GM19240 (cell line): ENCODE results near the gene NKPD1.

Experiments used
- DNase-seq: peaks from one replicate; pipeline ENCODE4 v3.0.0; 2011; ENCODE audit warnings: low spot score; ENCODE audit not compliant: insufficient read length

The NKPD1 gene

GRCh38 chr19:45154064-45154827, 6.5 kb downstream of the NKPD1 start:
- no peak for DNase-seq

DNA sequence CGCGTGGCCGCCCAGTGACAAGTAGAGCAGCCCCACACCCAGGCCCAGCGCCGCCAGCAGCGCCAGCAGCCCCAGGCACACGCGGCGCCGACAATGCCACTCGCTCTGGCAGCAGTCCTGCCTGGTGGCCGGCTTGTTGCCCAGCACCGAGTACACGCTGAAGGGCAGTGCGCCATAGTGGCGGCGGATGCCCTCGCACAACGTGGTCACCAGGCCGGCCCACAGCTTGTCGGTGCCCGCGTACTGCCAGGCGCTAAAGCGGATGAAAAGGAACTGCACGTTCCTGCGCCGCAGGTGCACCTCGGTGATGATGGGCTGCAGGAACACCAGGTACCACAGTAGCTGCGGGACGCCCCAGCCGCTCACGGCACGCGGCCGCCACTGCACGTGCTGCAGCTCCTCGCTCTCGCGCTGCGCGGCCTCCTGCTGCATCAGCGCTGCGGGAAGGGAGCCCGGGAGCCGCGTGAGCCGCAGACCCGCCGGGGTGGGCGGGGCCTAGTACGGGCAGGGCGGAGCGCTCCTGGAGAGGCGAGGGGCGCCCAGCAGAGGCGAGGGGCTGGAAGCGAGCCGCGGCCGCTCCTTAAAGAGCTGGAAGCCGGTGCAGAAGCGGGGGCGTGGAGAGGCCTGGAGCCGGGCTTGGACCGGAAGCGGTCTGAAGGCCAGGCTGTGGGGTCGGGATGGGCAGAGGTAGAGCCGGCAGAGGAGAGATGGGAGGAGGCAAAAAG, 7.3 kb downstream of the NKPD1 start:
- no peak for DNase-seq

DNA sequence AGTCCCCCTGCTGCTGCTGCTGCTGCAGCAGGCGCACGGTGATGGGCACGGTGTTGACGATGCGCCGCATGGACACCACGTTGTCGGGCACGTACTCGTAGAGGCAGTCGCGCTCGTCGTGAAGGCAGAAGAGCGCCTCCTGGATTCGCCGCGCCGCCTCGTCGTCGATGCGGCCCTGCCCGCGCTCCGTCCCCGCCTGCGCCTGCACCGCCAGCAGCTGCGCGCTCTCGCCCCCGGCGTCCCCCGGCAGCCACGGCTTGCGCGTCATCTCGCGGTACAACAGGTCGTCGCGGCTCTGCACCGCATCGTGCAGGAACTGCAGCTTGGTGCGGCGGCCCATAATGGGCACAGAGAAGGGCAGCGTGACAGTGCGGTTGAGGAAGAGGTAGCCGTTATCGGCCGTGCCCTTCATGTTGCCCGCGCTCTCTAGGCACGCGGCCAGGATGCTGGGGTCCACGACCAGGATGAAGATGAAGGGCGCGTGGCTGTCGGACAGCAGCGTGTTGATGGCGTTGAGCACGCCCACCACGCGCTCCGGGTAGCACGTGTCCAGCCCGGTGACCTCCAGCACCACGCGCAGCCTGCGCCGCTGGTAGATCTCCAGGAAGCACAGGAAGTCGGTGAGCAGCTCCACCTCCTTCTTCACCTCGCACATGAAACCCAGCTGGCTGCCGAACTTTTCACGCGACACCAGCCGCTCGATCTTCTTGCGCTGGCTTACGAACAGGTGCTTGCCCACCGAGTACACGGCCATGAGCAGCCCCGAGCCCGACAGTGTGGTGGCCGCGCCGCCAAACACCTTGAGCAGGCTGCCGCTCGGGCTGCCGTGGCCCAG, 8.1 kb downstream of the NKPD1 start:
- DNase-seq: no peak

DNA sequence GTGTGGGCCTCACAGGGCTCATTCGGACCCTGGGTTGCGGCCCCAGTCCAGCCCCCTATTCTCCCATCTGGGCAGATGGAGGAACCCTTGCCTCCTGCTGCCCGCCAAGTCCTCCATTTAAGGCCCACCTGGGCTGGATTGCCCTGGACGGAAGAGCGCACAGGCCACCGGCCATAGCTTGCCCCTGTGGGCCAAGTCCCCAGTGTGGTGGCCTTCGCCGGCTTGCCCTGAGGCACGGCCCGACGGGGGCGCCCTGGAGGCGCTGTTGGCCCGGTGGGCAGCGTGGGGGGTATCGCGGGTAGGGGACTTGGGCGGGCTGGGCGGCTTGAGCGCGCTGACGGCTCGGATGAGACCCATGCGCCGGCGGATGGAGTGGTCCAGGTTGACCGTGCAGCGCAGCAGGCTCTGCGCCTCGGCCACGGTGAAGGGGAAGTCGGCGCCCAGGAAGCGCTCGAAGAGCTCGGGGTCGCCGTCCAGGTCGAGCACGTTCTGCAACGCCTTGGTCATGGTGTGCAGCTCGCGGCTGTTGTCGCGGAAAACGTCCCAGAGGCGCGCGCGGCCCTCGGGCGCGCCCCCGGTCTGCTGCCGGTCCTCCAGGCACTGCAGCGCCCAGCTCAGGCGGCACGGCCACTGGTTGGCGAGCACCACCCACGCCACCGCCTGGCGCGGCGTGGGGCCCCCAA, 8.8 kb downstream of the NKPD1 start:
- DNase-seq: no peak

DNA sequence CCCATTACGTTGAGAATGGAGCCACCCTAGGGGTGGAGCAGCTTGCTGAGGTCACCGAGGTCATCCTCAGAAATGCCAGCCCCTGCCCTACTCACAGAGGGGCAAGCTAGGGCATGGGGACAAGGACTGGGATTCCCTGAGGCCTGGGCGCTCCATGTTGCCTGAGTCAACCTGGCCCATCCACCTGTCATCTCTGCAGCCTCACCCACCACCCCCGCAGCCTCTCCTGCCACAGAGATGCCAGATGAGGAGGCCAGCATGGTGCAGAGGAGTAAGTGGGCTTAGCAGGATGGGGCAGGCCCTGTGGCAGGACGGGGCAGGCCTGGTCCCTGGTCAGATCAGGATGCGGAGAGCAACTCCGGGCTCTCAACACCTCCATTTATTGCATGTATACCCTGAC, 9.5 kb downstream of the NKPD1 start:
- no peak for DNase-seq

- DNase-seq: no peak
These were observed 10.0 kb downstream of the NKPD1 start for GRCh38 chr19:45150751-45151281.

DNA sequence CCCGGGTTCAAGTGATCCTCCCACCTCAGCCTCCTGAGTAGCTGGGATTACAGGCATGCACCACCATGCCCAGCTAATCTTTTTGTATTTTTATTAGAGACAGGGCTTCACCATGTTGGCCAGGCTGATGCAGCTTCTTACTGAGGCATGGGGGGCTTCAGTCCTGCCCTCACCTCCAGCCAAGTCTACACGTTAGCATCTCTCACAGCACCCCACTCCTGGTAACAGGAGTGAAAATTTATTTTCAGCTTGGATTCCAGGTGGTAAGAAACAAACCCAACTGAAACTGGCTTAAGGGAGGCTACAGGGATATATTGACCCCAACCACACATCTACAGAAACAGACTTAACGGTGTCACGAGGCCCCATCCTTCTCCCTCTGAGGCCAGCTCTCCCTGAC, 10.6 kb downstream of the NKPD1 start:
- no peak for DNase-seq

GRCh38 chr19:45149129-45149528, 11.7 kb downstream of the NKPD1 start:
- no peak for DNase-seq

GRCh38 chr19:45147835-45148676, 12.7 kb downstream of the NKPD1 start:
- no peak for DNase-seq

DNA sequence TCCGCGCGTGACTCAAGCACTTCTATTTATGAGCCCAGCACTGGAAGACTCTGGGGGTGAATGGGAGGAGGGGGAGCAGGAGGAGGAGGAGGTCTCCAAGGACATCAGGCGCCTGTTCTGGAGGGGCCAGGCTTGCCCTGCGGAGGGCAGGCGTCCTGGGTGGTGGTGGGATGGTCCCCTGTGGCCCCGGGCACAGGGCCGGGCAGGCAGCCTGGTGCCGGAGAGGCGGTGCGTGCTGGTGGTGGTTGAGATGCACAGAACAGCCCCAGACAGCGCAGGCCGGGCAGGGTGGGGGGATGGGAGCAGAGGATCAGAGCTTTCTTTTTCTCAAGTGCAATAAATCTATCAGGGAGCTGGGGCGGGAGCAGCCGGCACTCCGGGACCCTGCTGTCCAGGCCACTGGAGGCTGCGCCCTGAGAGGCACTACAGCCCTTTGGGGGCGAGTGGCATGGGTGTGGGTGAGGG, 14.0 kb downstream of the NKPD1 start:
- DNase-seq: no peak

GRCh38 chr19:45146251-45146650, 14.5 kb downstream of the NKPD1 start:
- DNase-seq: no peak

DNA sequence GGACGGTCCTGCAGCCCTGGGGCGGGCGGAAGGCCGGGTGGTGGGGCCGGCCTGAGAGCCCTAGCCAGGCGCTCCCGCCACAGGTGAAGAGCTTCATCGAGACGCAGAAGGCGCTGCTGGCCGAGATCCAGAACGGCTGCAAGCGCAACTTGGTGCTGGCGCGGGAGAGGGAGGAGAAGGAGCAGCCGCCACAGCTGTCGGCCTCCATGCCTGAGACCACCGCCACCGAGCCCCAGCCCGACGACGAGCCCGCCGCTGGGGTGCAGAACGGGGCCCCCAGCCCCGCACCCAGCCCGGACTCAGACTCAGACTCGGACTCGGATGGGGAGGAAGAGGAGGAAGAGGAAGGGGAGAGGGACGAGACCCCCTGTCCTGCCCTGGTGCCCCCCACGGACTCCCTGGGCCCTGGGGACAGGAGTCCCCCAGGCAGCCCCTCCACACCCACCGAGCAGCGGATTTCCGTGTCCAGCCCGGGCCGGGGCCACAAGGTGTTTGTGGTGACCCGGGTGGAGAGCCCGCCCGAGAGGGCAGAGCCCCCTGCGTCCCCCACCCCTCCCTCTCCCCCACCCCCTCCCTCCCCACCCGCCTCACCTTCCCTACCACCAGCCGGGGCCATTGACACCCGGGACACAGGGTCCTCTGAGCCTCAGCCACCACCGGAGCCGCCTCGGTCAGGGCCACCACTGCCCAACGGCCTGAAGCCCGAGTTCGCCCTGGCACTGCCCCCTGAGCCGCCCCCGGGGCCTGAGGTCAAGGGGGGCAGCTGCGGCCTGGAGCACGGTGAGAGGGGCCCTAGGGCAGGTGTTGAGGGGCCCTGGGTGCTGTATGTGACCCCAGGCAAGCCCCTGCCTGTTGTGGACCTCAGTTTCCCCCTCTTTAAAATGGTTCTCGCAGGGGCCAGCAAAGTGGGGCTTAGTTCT, 15.3 kb downstream of the NKPD1 start:
- no peak for DNase-seq

DNA sequence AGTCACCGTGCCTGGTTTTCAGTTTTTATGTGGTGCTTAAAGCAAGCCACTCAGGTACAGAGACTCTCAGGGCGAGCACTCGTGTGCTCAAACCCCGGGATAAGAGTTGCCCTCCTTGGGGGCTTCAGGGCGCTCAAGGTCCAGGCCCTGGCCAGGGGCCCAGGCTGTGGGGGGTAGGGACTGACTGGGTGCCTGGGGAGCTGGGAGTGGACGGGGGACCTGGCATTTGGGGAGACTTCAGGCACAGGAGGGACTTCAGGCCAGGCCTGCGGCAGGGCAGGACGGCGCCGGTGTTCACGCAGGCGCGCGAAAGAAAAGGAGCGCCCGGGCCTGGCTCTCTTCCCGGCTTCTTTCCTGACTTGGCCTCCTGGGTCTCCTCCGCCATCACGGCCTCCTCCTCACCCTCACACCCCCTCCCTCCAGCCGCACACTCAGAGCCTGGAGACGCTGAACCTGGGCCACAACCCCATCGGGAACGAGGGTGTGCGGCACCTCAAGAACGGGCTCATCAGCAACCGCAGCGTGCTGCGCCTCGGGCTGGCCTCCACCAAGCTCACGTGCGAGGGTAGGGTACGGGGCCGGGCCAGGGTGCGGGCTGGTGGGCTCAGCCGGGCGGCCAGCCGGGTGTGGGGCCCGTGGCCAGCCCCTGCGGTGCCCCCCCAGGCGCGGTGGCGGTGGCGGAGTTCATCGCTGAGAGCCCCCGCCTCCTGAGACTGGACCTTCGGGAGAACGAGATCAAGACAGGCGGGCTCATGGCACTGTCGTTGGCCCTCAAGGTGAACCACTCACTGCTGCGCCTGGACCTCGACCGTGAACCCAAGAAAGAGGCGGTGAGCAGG, 16.1 kb downstream of the NKPD1 start:
- no peak for DNase-seq

- no peak for DNase-seq
These were observed 18.1 kb downstream of the NKPD1 start for GRCh38 chr19:45142726-45143110.

DNA sequence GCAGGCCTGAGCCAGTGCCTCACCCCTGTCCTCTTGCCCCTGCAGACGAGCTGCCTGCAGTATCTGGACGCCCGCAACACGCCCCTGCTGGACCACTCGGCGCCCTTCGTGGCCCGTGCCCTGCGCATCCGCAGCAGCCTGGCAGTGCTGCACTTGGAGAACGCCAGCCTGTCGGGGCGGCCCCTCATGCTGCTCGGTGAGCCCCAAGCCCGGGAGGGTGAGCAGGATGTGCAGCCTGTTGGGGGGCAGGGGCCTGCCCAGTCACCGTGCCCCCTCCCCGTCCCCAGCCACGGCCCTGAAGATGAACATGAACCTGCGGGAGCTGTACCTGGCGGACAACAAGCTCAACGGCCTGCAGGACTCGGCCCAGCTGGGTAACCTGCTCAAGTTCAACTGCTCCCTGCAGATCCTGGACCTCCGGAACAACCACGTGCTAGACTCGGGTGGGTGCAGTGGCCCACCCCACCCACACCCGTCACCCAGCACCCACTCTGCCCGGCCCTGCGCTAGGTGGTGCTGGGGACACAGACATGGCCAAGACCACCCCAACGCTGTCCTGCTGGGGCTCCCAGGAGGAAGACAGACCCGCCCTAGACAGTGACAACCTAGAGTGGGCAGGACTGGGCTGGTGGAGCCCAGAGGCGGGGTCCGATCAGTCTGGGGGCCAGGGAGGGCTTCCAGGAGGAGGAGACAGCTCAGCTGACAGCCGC, 18.6 kb downstream of the NKPD1 start:
- no peak for DNase-seq

DNA sequence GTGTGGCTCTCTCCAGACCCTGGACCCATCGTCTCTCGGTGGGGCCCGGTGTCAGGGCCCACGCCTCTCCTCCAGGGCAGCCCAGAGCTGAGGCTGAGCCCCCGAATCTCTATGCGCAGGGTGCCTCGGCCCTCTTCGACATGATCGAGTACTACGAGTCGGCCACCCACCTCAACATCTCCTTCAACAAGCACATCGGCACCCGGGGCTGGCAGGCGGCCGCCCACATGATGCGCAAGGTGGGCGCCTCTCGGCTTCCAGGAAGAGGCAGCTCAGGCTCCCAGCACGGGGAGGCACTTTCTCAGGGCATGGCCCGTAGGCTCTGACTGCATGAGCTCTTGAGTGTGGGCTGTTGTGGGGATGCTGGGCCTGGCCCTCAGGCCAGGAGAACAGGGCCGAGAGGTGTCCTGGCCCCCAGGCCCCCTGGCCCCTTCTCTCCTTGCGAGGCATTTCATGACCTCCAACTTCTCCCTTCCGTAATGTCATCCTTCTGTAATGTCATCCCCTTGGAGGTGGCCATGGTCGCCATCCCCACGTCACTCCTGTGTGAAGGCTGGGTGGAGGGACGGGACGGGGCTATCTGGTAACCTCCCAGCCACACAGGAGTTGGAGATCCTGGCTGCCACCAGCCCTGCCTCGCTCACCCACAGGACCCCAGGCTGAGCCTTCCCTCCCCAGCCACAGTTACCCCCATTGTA, 19.4 kb downstream of the NKPD1 start:
- no peak for DNase-seq

DNA sequence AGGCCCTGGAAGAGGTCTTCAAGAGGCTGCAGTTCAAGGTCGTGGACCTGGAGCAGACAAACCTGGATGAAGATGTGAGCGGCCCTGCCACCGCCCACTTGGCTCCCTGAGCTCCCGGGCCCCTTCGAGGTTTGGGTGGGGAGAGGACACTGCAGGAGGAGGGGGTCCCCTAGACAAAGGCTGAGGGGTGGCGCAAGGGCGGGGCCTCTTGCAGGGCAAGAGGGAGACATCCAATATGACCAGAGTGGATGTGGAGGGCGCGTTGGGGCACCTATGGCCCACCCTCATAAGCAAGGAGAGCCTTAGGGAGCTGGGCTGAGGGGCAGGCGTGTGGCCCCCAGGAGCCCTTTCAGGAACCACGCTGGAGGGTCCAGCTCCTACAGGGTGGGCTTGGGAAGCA, 20.2 kb downstream of the NKPD1 start:
- DNase-seq: no peak
